Vagina (tissue), 2 donors: ENCODE results near the gene GLCCI1. TPM values are rescaled to one million over a fixed set of nuclear protein-coding genes. Genes with fewer than 3 reads are reported as not detected.

Experiments
- DNase-seq, 2 donors: peaks; one replicate each; pipeline ENCODE4 v3.0.0-alpha.2; 2017; ENCODE audit errors: extremely low spot score in 2 of 2
- H3K27ac ChIP-seq: fragments of 200-600 bp; sonication (generic); one replicate; pipeline ENCODE4 v1.5.1; 2019
- H3K27me3 ChIP-seq: fragments of 200-600 bp; sonication (generic); one replicate; pipeline ENCODE4 v1.5.1; 2019
- H3K36me3 ChIP-seq, 2 donors: fragments of 200-600 bp; sonication (generic); one replicate each; pipeline ENCODE4 v1.5.1; 2017 to 2019
- H3K4me1 ChIP-seq: fragments of 200-600 bp; sonication (generic); one replicate; pipeline ENCODE4 v1.5.1; 2019
- H3K4me3 ChIP-seq, 2 donors: fragments of 200-600 bp; sonication (generic); 1 replicate in 1 of 2; 2 replicates in 1 of 2; pipeline ENCODE4 v1.5.1; 2016 to 2019
- H3K9me3 ChIP-seq: fragments of 200-600 bp; sonication (generic); one replicate; pipeline ENCODE4 v1.5.1; 2019
- POLR2A ChIP-seq, 2 donors: fragments of 450-650 bp; IDR thresholded peaks; one replicate each; pipeline ENCODE4 v1.6.1; 2017; ENCODE audit warnings: antibody characterized with exemption in 2 of 2, mild to moderate bottlenecking in 2 of 2, moderate library complexity in 2 of 2
- POLR2AphosphoS5 ChIP-seq, 2 donors: sonication (generic); formaldehyde crosslinking; IDR thresholded peaks; one replicate each; pipeline ENCODE4 v1.9.0; 2017; ENCODE audit warnings: antibody characterized with exemption in 2 of 2, mild to moderate bottlenecking in 2 of 2, low read depth in 1 of 2; ENCODE audit not compliant: insufficient read depth in 1 of 2
- intact Hi-C: fragments of 100-400 bp; cut with DNase I; formaldehyde crosslinking; loops from one replicate; pipeline ENCODE4 v1.15.1; 2023
- total RNA-seq: library from RNA; depleted of rRNA; stranded (reverse); fragments of >200 nt; gene quantifications from one replicate; pipeline ENCODE4 v1.2.3, GENCODE V29; 2016
- TF ChIP-seq, protein P1 (sequence below), 3 experiments: fragments of 450-650 bp in 2 of 3; fragments of 200-600 bp in 1 of 3; sonication (generic) in 1 of 3; IDR thresholded peaks; one replicate each; pipeline ENCODE4 v1.5.1; 2017 to 2019; ENCODE audit warnings: antibody characterized with exemption in 3 of 3, mild to moderate bottlenecking in 2 of 3, moderate library complexity in 2 of 3

The GLCCI1 gene
- total RNA-seq, 1 donor from 2014 or later = 9.1 TPM

GRCh38 chr7:8128449-8129317 lies 160.1 kb downstream of the GLCCI1 start:
- no peaks in the 10 kb centered on the region for H3K36me3 ChIP-seq
- no peaks in the 10 kb centered on the region for H3K9me3 ChIP-seq
- H3K4me3 ChIP-seq = no peak overlapping the region
- no peak overlapping the region for H3K27ac ChIP-seq
- no peaks in the 10 kb centered on the region for H3K4me1 ChIP-seq
- TF ChIP-seq POLR2AphosphoS5 (IDR thresholded peaks at IDR 0.05; ENCODE audit: insufficient read depth in 1 of 2, low read depth in 1 of 2) = no peak
- TF ChIP-seq, protein P1, sequence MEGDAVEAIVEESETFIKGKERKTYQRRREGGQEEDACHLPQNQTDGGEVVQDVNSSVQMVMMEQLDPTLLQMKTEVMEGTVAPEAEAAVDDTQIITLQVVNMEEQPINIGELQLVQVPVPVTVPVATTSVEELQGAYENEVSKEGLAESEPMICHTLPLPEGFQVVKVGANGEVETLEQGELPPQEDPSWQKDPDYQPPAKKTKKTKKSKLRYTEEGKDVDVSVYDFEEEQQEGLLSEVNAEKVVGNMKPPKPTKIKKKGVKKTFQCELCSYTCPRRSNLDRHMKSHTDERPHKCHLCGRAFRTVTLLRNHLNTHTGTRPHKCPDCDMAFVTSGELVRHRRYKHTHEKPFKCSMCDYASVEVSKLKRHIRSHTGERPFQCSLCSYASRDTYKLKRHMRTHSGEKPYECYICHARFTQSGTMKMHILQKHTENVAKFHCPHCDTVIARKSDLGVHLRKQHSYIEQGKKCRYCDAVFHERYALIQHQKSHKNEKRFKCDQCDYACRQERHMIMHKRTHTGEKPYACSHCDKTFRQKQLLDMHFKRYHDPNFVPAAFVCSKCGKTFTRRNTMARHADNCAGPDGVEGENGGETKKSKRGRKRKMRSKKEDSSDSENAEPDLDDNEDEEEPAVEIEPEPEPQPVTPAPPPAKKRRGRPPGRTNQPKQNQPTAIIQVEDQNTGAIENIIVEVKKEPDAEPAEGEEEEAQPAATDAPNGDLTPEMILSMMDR (IDR thresholded peaks at IDR 0.05) = no peak
- no peak for TF ChIP-seq POLR2A (IDR thresholded peaks at IDR 0.05)
- H3K27me3 ChIP-seq = no peaks in the 10 kb centered on the region
- DNase-seq = no peak
- intact Hi-C loops = no loop called here

- intact Hi-C loops = no loop called here
- H3K9me3 ChIP-seq = no peaks in the 10 kb centered on the region
- TF ChIP-seq POLR2AphosphoS5 (IDR thresholded peaks at IDR 0.05; ENCODE audit: insufficient read depth in 1 of 2, low read depth in 1 of 2) = no peak
These were observed 160.7 kb downstream of the GLCCI1 start for GRCh38 chr7:8129318-8129659.

GRCh38 chr7:8130663-8131062 lies 162.1 kb downstream of the GLCCI1 start:
- Histone ChIP-seq H3K36me3 (no peaks in the 10 kb centered on the region), H3K4me1 (no peaks in the 10 kb centered on the region), H3K4me3 (no peak overlapping the region), H3K27ac (no peak overlapping the region), H3K9me3 (no peaks in the 10 kb centered on the region), H3K27me3 (no peaks in the 10 kb centered on the region)
- TF ChIP-seq POLR2A (IDR thresholded peaks at IDR 0.05) (no peak), POLR2AphosphoS5 (IDR thresholded peaks at IDR 0.05; ENCODE audit: insufficient read depth in 1 of 2, low read depth in 1 of 2) (no peak)
- TF ChIP-seq, protein P1 (IDR thresholded peaks at IDR 0.05) = no peak
- no peak for DNase-seq
- intact Hi-C loops = no loop called here

More at GRCh38 chr7:8129318-8129659, 160.7 kb downstream of the GLCCI1 start:
- Histone ChIP-seq H3K27me3 (no peaks in the 10 kb centered on the region), H3K4me3 (no peak overlapping the region), H3K4me1 (no peaks in the 10 kb centered on the region), H3K36me3 (no peaks in the 10 kb centered on the region), H3K27ac (no peak overlapping the region)
- no peak for DNase-seq

GRCh38 chr7:8131694-8132605 lies 163.4 kb downstream of the GLCCI1 start:
- no peak for DNase-seq
- no peaks in the 10 kb centered on the region for H3K27me3 ChIP-seq
- no peak overlapping the region for H3K4me3 ChIP-seq
- no peaks in the 10 kb centered on the region for H3K9me3 ChIP-seq
- no peaks in the 10 kb centered on the region for H3K4me1 ChIP-seq
- H3K27ac ChIP-seq = no peak overlapping the region
- intact Hi-C loops = no loop called here
- TF ChIP-seq POLR2AphosphoS5 (IDR thresholded peaks at IDR 0.05; ENCODE audit: insufficient read depth in 1 of 2, low read depth in 1 of 2) = no peak
- TF ChIP-seq POLR2A (IDR thresholded peaks at IDR 0.05) = no peak
- TF ChIP-seq, protein P1 (IDR thresholded peaks at IDR 0.05) = no peak
- no peaks in the 10 kb centered on the region for H3K36me3 ChIP-seq

- intact Hi-C loops = no loop called here
- H3K4me1 ChIP-seq = no peaks in the 10 kb centered on the region
These were observed 164.7 kb downstream of the GLCCI1 start for GRCh38 chr7:8133188-8133848.

More at GRCh38 chr7:8133188-8133848, 164.7 kb downstream of the GLCCI1 start:
- Histone ChIP-seq H3K27ac (no peak overlapping the region), H3K4me3 (no peak overlapping the region), H3K9me3 (no peaks in the 10 kb centered on the region), H3K36me3 (no peaks in the 10 kb centered on the region), H3K27me3 (no peaks in the 10 kb centered on the region)
- no peak for DNase-seq
- TF ChIP-seq, protein P1 (IDR thresholded peaks at IDR 0.05) = no peak
- TF ChIP-seq POLR2A (IDR thresholded peaks at IDR 0.05) (no peak), POLR2AphosphoS5 (IDR thresholded peaks at IDR 0.05; ENCODE audit: insufficient read depth in 1 of 2, low read depth in 1 of 2) (no peak)
